Kidney (tissue), 14 donors: ENCODE data around the gene FGGY. TPM values are rescaled to one million over a fixed set of nuclear protein-coding genes. Genes with fewer than 3 reads are reported as not detected.

Experiments
- DNase-seq, 5 donors: peaks; one replicate each; pipeline ENCODE4 v3.0.0-alpha.2; 2013 to 2020
- FAIRE-seq: peaks from 2 replicates; lab custom pipeline; 2012; peaks lifted over from hg19 to GRCh38; lab: Jason Lieb, UNC
- H3K27ac ChIP-seq, 2 donors: one replicate each; pipeline ENCODE4 v1.7.0; 2013; ENCODE audit warnings: low read depth in 2 of 2, low read length in 2 of 2, inconsistent platforms in 1 of 2
- H3K27me3 ChIP-seq: one replicate; pipeline ENCODE4 v1.7.1; 2013; ENCODE audit warnings: low read length, inconsistent platforms; ENCODE audit not compliant: control insufficient read depth, insufficient read depth
- H3K36me3 ChIP-seq, 3 donors: one replicate each; pipeline versions ENCODE4 v1.7.0 to v1.7.1; 2013; ENCODE audit warnings: low read length in 3 of 3, control low read depth in 1 of 3, inconsistent platforms in 1 of 3; ENCODE audit not compliant: insufficient read depth in 3 of 3, control insufficient read depth in 2 of 3
- H3K4me1 ChIP-seq, 3 donors: one replicate each; pipeline versions ENCODE4 v1.7.0 to v1.7.1; 2013; ENCODE audit warnings: low read length in 3 of 3, inconsistent platforms in 1 of 3, low read depth in 1 of 3; ENCODE audit not compliant: control insufficient read depth in 2 of 3, insufficient read depth in 2 of 3
- H3K4me3 ChIP-seq, 3 donors: one replicate each; pipeline versions ENCODE4 v1.7.0 to v1.8.1; 2013; ENCODE audit warnings: low read length in 3 of 3, control low read depth in 1 of 3, inconsistent platforms in 1 of 3
- H3K9ac ChIP-seq, 3 donors: one replicate each; pipeline versions ENCODE4 v1.7.0 to v1.7.1; 2013; ENCODE audit warnings: low read length in 3 of 3, control low read depth in 1 of 3, inconsistent platforms in 1 of 3
- H3K9me3 ChIP-seq, 3 donors: one replicate each; pipeline versions ENCODE4 v1.7.0 to v1.7.1; 2013; ENCODE audit warnings: low read length in 3 of 3, control low read depth in 1 of 3, inconsistent platforms in 1 of 3; ENCODE audit not compliant: control insufficient read depth in 2 of 3, insufficient read depth in 1 of 3
- CTCF ChIP-seq: IDR thresholded peaks from 3 replicates; pipeline ENCODE4 v1.5.1; 2012; ENCODE audit warnings: mild to moderate bottlenecking, moderate library complexity, borderline replicate concordance; ENCODE audit not compliant: insufficient read depth; ENCODE audit errors: extremely low read depth
- intact Hi-C: fragments of 100-400 bp; cut with DNase I; formaldehyde crosslinking; loops from one replicate; pipeline ENCODE4 v1.11.1; 2022
- polyA plus RNA-seq: library from polyadenylated mRNA; stranded (reverse); fragments of 350-450 nt; fragmentation: Illumina TruSeq; extraction: RNeasy Lipid Tissue Mini Kit (QIAGEN cat#74804); gene quantifications from one replicate; pipeline ENCODE4 v1.2.3, GENCODE V29; 2014; ENCODE audit warnings: low read depth, low replicate concordance; ENCODE audit not compliant: insufficient read depth
- total RNA-seq: library from RNA; stranded (reverse); fragmentation: NEBNext Ultra II Directional; extraction: Animal tissue kit (Norgen Biotek cat#: 25700); gene quantifications from one replicate; pipeline ENCODE4 v1.2.1, GENCODE V29; 2021
- donor health status: control.
- donor health status: control.
- donor health status: control.
- donor health status: control.
- donor health status: control.
- donor health status: DM: yes; HTN: yes; CAD: no.
- donor health status: Normal renal cell carcinoma (clear cell type).

The FGGY gene
- total and polyA plus RNA-seq, 2 donors from 2014 or later: 11.2 to 31.0 TPM

GRCh38 chr1:59314776-59315528 is 18.1 kb downstream of the FGGY start:
- TF ChIP-seq CTCF: no peak
- Histone ChIP-seq H3K9me3 (no peaks in the 10 kb centered on the region), H3K4me1 (peaks cover 4 to 14% (median 6%) of the 10 kb centered on the region in 3 donors), H3K4me3 (peak overlapping the region in 1 of 3 donors; percentile 4), H3K27ac (no peak overlapping the region), H3K27me3 (no peaks in the 10 kb centered on the region), H3K9ac (no peak overlapping the region), H3K36me3 (no peaks in the 10 kb centered on the region)
- no peak for FAIRE-seq
- no peak for DNase-seq
- intact Hi-C loops: no loop called here

GRCh38 chr1:59315529-59316463 is 18.9 kb downstream of the FGGY start:
- intact Hi-C loops: no loop called here
- H3K9me3 ChIP-seq: no peaks in the 10 kb centered on the region
- DNase-seq (peak in 2 of 5 donors; percentile 64 to 65), FAIRE-seq (no peak)
- H3K36me3 ChIP-seq: no peaks in the 10 kb centered on the region
- H3K27ac ChIP-seq: peak overlapping the region; percentile 30 to 79
- peaks cover 4 to 14% (median 6%) of the 10 kb centered on the region in 3 donors for H3K4me1 ChIP-seq
- H3K4me3 ChIP-seq: peak overlapping the region in 2 of 3 donors; percentile 23 to 40
- peak overlapping the region in 1 of 3 donors; percentile 36 for H3K9ac ChIP-seq
- no peak for TF ChIP-seq CTCF
- no peaks in the 10 kb centered on the region for H3K27me3 ChIP-seq

GRCh38 chr1:59316497-59317128 is 19.7 kb downstream of the FGGY start:
- Histone ChIP-seq H3K36me3 (no peaks in the 10 kb centered on the region), H3K9ac (peak overlapping the region in 2 of 3 donors; percentile 36 to 48), H3K27me3 (no peaks in the 10 kb centered on the region), H3K4me1 (peaks cover 4 to 14% (median 6%) of the 10 kb centered on the region in 3 donors), H3K4me3 (peak overlapping the region in 2 of 3 donors; percentile 31 to 40), H3K9me3 (no peaks in the 10 kb centered on the region), H3K27ac (peak overlapping the region; percentile 30 to 79)
- intact Hi-C loops: no loop called here
- FAIRE-seq: no peak
- TF ChIP-seq CTCF: no peak
- peak in 3 of 5 donors; percentile 69 to 91 (median 89) for DNase-seq
